Activated CD8-positive, alpha-beta T cell treated with anti-CD3 and anti-CD28 coated beads for 36 hours (primary cell): ENCODE data around the gene MACF1. TPM values are rescaled to one million over a fixed set of nuclear protein-coding genes. Genes with fewer than 3 reads are reported as not detected.

ENCODE experiments used
- ATAC-seq: fragments of 200-7000 bp; cut with Tn5 transposase; one replicate; pipeline ENCODE4 v1.10.0; 2021; ENCODE audit warnings: mild to moderate bottlenecking, moderate library complexity
- CTCF ChIA-PET: fragments of 350-600 bp; sonication (Branson Sonifier 250); formaldehyde crosslinking; loops from one replicate; lab custom pipeline; 2021; ENCODE audit warnings: antibody characterized with exemption; lab: Charles Lee
- POLR2A ChIA-PET: fragments of 350-600 bp; sonication (Branson Sonifier 250); formaldehyde crosslinking; loops from one replicate; lab custom pipeline; 2021; ENCODE audit warnings: antibody characterized with exemption; lab: Charles Lee
- DNase-seq: peaks from one replicate; pipeline ENCODE4 v3.0.0-alpha.2; 2020
- H3K27ac Mint-ChIP-seq: one replicate; pipeline ENCODE4 v1.8.0; 2021; ENCODE audit warnings: mild to moderate bottlenecking, mixed read lengths
- H3K27me3 Mint-ChIP-seq: one replicate; pipeline ENCODE4 v1.8.0; 2021; ENCODE audit warnings: mixed read lengths
- H3K36me3 Mint-ChIP-seq: one replicate; pipeline ENCODE4 v1.8.0; 2021; ENCODE audit warnings: low read depth, mixed read lengths
- H3K4me1 Mint-ChIP-seq: one replicate; pipeline ENCODE4 v1.8.0; 2021; ENCODE audit warnings: low read depth, mixed read lengths
- H3K4me3 Mint-ChIP-seq: one replicate; pipeline ENCODE4 v1.8.0; 2021; ENCODE audit warnings: mild to moderate bottlenecking, moderate library complexity, mixed read lengths
- H3K9me3 Mint-ChIP-seq: one replicate; pipeline ENCODE4 v1.8.0; 2021; ENCODE audit warnings: mixed read lengths
- intact Hi-C: fragments of 100-400 bp; cut with micrococcal nuclease; formaldehyde crosslinking; loops from one replicate; pipeline ENCODE4 v1.10.0; 2022
- total RNA-seq, 2 experiments: library from RNA; stranded (reverse); gene quantifications; one replicate each; pipeline ENCODE4 v1.2.3, GENCODE V29; 2021
- TF ChIP-seq, protein P1 (sequence below): fragments of 200-600 bp; IDR thresholded peaks from one replicate; pipeline ENCODE4 v1.8.0; 2022; ENCODE audit warnings: antibody characterized with exemption, mild to moderate bottlenecking

The MACF1 gene
- total RNA-seq, 2 experiments from 2014 or later, result 201 to 215 TPM

- H3K4me1 Mint-ChIP-seq, result peaks cover 10% of the 10 kb centered on the region
Observed at GRCh38 chr1:39505289-39505688, 300.8 kb downstream of the MACF1 start.

GRCh38 chr1:39507230-39507928 is 302.9 kb downstream of the MACF1 start:
- intact Hi-C loops, result no loop called here
- POLR2A ChIA-PET, result no interaction called here
- H3K27me3 Mint-ChIP-seq, result peaks cover 3% of the 10 kb centered on the region
- no peaks in the 10 kb centered on the region for H3K9me3 Mint-ChIP-seq
- DNase-seq (no peak), ATAC-seq (no peak)
- CTCF ChIA-PET, result interaction anchor here (1.2 kb wide), 1 partner anchor 38 kb away, joined by 3 read pairs; no protein-coding TSS in a partner anchor
- peaks cover 10% of the 10 kb centered on the region for H3K4me1 Mint-ChIP-seq
- no peak overlapping the region for H3K4me3 Mint-ChIP-seq
- no peaks in the 10 kb centered on the region for H3K36me3 Mint-ChIP-seq
- no peak overlapping the region for H3K27ac Mint-ChIP-seq
- TF ChIP-seq, protein P1, sequence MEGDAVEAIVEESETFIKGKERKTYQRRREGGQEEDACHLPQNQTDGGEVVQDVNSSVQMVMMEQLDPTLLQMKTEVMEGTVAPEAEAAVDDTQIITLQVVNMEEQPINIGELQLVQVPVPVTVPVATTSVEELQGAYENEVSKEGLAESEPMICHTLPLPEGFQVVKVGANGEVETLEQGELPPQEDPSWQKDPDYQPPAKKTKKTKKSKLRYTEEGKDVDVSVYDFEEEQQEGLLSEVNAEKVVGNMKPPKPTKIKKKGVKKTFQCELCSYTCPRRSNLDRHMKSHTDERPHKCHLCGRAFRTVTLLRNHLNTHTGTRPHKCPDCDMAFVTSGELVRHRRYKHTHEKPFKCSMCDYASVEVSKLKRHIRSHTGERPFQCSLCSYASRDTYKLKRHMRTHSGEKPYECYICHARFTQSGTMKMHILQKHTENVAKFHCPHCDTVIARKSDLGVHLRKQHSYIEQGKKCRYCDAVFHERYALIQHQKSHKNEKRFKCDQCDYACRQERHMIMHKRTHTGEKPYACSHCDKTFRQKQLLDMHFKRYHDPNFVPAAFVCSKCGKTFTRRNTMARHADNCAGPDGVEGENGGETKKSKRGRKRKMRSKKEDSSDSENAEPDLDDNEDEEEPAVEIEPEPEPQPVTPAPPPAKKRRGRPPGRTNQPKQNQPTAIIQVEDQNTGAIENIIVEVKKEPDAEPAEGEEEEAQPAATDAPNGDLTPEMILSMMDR, result no peak

More at GRCh38 chr1:39505289-39505688, 300.8 kb downstream of the MACF1 start:
- TF ChIP-seq, protein P1, result no peak
- no peak overlapping the region for H3K4me3 Mint-ChIP-seq
- no peaks in the 10 kb centered on the region for H3K36me3 Mint-ChIP-seq
- ATAC-seq, result no peak
- DNase-seq, result no peak
- ChIA-PET POLR2A (no interaction called here), CTCF (interaction anchor here (1.6 kb wide), 1 partner anchor 94 kb away, joined by 3 read pairs; no protein-coding TSS in a partner anchor)
- intact Hi-C loops, result no loop called here
- H3K27ac Mint-ChIP-seq, result no peak overlapping the region
- peaks cover 3% of the 10 kb centered on the region for H3K27me3 Mint-ChIP-seq
- H3K9me3 Mint-ChIP-seq, result no peaks in the 10 kb centered on the region

DNA sequence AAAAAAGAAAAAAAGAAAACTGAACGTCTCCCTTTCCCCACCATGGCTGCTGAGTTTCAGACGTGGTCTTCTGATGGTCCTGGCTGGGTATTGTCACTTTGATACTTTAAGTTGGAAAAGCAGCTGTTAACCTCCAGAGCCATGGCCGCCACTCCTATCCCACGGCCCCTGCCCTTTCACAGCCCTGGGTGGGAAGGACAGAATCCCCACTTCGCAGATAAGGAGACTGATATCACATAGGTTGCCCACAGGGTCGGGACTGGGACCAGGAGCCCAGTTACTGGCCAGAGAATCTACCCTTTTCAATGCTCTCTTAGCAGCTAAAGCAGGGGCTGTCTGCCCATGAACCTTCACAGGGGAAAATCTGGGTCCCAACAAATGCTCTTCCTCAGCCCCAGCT is 303.8 kb downstream of the MACF1 start:
- POLR2A ChIA-PET, result no interaction called here
- CTCF ChIA-PET, result interaction anchor here (1.1 to 1.9 kb wide), 3 partner anchors 30 to 410 kb away, joined by 3 to 5 read pairs (median 3); no protein-coding TSS in a partner anchor
- peaks cover 10% of the 10 kb centered on the region for H3K4me1 Mint-ChIP-seq

DNA sequence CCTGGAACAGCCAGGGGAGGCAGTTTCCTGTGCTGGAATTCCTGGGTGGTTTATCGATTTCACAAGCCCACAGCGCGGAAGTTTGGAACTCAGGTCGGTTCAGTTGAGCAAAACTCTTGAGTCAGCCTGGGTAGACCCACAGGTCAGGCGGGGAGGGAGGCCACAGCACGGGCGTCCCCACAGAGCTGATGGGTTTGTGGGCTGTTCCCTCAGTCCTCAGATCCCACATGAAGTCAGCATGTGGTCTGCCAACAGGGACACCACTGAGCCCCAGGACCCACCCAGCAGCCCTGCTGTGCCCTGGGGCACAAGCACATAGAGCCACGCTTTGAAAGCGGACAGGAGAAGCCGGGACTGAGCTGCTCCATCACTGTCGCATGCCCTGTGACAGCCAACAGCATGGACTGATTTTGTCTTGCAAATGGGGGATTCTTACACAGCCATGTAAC is 304.4 kb downstream of the MACF1 start:
- POLR2A ChIA-PET, result no interaction called here
- CTCF ChIA-PET, result interaction anchor here (0.6 to 1.9 kb wide), 4 partner anchors 30 to 490 kb away, joined by 3 to 5 read pairs (median 3); no protein-coding TSS in a partner anchor
- H3K4me3 Mint-ChIP-seq, result no peak overlapping the region
- ATAC-seq, result peak; percentile 19
- TF ChIP-seq, protein P1, result no peak
- H3K36me3 Mint-ChIP-seq, result no peaks in the 10 kb centered on the region
- peaks cover 10% of the 10 kb centered on the region for H3K4me1 Mint-ChIP-seq
- DNase-seq, result peak; percentile 10
- H3K9me3 Mint-ChIP-seq, result no peaks in the 10 kb centered on the region
- H3K27ac Mint-ChIP-seq, result no peak overlapping the region
- intact Hi-C loops, result no loop called here
- peaks cover 3% of the 10 kb centered on the region for H3K27me3 Mint-ChIP-seq

More for the DNA sequence above, 303.8 kb downstream of the MACF1 start:
- intact Hi-C loops, result no loop called here
- Mint-ChIP-seq H3K4me3 (no peak overlapping the region), H3K27ac (no peak overlapping the region), H3K27me3 (peaks cover 3% of the 10 kb centered on the region), H3K9me3 (no peaks in the 10 kb centered on the region), H3K36me3 (no peaks in the 10 kb centered on the region)
- ATAC-seq (no peak), DNase-seq (no peak)
- TF ChIP-seq, protein P1, result no peak
